HCT116 (cell line): ENCODE data around the gene ZNF236. TPM values are rescaled to one million over a fixed set of nuclear protein-coding genes. Genes with fewer than 3 reads are reported as not detected.

Source experiments
- ATAC-seq: fragments of 200-7000 bp; cut with Tn5 transposase; 2 replicates; pipeline ENCODE4 v1.9.1; 2020; ENCODE audit warnings: mild to moderate bottlenecking, moderate library complexity
- BruUV-seq: library from RNA; stranded (reverse); fragments of 400-500 nt; replicated peaks from 2 replicates; lab custom pipeline; 2021; lab: Mats Ljungman, UMichigan
- CTCF ChIA-PET: fragments of 300-600 bp; sonication (Branson Sonifier 250); formaldehyde crosslinking; loops from one replicate; lab custom pipeline; 2021; ENCODE audit warnings: antibody characterized with exemption; lab: Charles Lee
- POLR2A ChIA-PET: fragments of 300-600, 350-600 bp; sonication (Branson Sonifier 250); formaldehyde crosslinking; loops from one replicate; lab custom pipeline; 2021; ENCODE audit warnings: antibody characterized with exemption; lab: Charles Lee
- RAD21 ChIA-PET, 2 experiments: fragments of 300-600 bp; sonication (Branson Sonifier 250); formaldehyde crosslinking; loops; one replicate each; lab custom pipeline; 2023; ENCODE audit warnings: low total read pairs in 2 of 2; ENCODE audit not compliant: uncharacterized antibody in 2 of 2, unreplicated experiment in 2 of 2, low non-redundant PET in 1 of 2; lab: Charles Lee
- DNase-seq: peaks from one replicate; pipeline ENCODE4 v3.0.0-alpha.2; 2010; ENCODE audit warnings: low read depth, low spot score
- H2AFZ ChIP-seq: fragments of 200-600 bp; shearing (Covaris generic), sonication (generic); 2 replicates; pipeline ENCODE4 v1.6.1; 2017; ENCODE audit warnings: low read depth, mixed run types, mixed read lengths, antibody characterized with exemption, low read length; ENCODE audit not compliant: poor library complexity, severe bottlenecking
- H3K27ac ChIP-seq: 2 replicates; pipeline ENCODE4 v1.5.1; 2012; ENCODE audit warnings: low read depth, low read length
- H3K27me3 ChIP-seq: fragments of 200-600 bp; sonication (generic); 2 replicates; pipeline ENCODE4 v1.6.1; 2016; ENCODE audit warnings: mixed run types, low read length, mixed read lengths; ENCODE audit not compliant: insufficient read depth
- H3K36me3 ChIP-seq, 2 experiments: fragments of 200-500 bp in 1 of 2; fragments of 200-600 bp in 1 of 2; sonication (Bioruptor generic) in 1 of 2; sonication (generic) in 1 of 2; 2 replicates each; pipeline versions ENCODE4 v1.5.1 to v1.6.1; 2014 to 2016; ENCODE audit warnings: low read length in 2 of 2, inconsistent platforms in 1 of 2, mixed read lengths in 1 of 2, mixed run types in 1 of 2; ENCODE audit not compliant: insufficient read depth in 2 of 2, control insufficient read depth in 1 of 2
- H3K4me1 ChIP-seq, 2 experiments: fragments of 200-600 bp in 1 of 2; sonication (generic) in 1 of 2; 2 replicates each; pipeline versions ENCODE4 v1.5.1 to v1.6.1; 2012 to 2017; ENCODE audit warnings: low read length in 2 of 2, inconsistent platforms in 1 of 2, mild to moderate bottlenecking in 1 of 2, mixed read lengths in 1 of 2, mixed run types in 1 of 2, moderate library complexity in 1 of 2; ENCODE audit not compliant: insufficient read depth in 2 of 2, control insufficient read depth in 1 of 2
- H3K4me2 ChIP-seq: fragments of 200-600 bp; sonication (generic); 2 replicates; pipeline ENCODE4 v1.6.1; 2017; ENCODE audit warnings: mixed run types, low read length, mixed read lengths
- H3K4me3 ChIP-seq, 2 experiments: fragments of 200-600 bp in 1 of 2; sonication (generic) in 1 of 2; replicated peaks in 1 of 2; 2 replicates each; pipeline ENCODE4 v1.5.1; 2011 to 2016; ENCODE audit warnings: low read length in 2 of 2, control low read depth in 1 of 2, low read depth in 1 of 2, mild to moderate bottlenecking in 1 of 2, mixed read lengths in 1 of 2, mixed run types in 1 of 2
- H3K79me2 ChIP-seq: fragments of 200-600 bp; sonication (generic); 2 replicates; pipeline ENCODE4 v1.6.1; 2017; ENCODE audit warnings: mild to moderate bottlenecking, mixed run types, low read length, moderate library complexity, mixed read lengths; ENCODE audit not compliant: insufficient read depth
- H3K9ac ChIP-seq: fragments of 200-600 bp; sonication (generic); 2 replicates; pipeline ENCODE4 v1.6.1; 2016; ENCODE audit warnings: low read length, mixed read lengths
- H3K9me2 ChIP-seq: fragments of 200-600 bp; sonication (generic), shearing (Covaris generic); 2 replicates; pipeline ENCODE4 v1.6.1; 2017; ENCODE audit warnings: mixed run types, mild to moderate bottlenecking, moderate library complexity; ENCODE audit not compliant: insufficient read depth
- H3K9me3 ChIP-seq, 2 experiments: fragments of 200-500 bp in 1 of 2; fragments of 200-600 bp in 1 of 2; sonication (Bioruptor generic) in 1 of 2; sonication (generic) in 1 of 2; 2 replicates each; pipeline ENCODE4 v1.6.1; 2014 to 2017; ENCODE audit warnings: low read length in 2 of 2, mixed read lengths in 2 of 2, inconsistent platforms in 1 of 2, low read depth in 1 of 2, mild to moderate bottlenecking in 1 of 2, mixed run types in 1 of 2, moderate library complexity in 1 of 2; ENCODE audit not compliant: control insufficient read depth in 1 of 2, insufficient read depth in 1 of 2
- H4K20me1 ChIP-seq: fragments of 200-600 bp; sonication (generic), shearing (Covaris generic); 2 replicates; pipeline ENCODE4 v1.6.1; 2017; ENCODE audit warnings: mixed run types, mild to moderate bottlenecking, moderate library complexity; ENCODE audit not compliant: insufficient read depth
- EZH2phosphoT487 ChIP-seq: fragments of 200-600 bp; IDR thresholded peaks from 2 replicates; pipeline ENCODE4 v1.6.1; 2018; ENCODE audit warnings: antibody characterized with exemption, borderline replicate concordance
- FOSL1 ChIP-seq: IDR thresholded peaks from 2 replicates; pipeline ENCODE4 v1.6.1; 2012; ENCODE audit warnings: low read depth
- JUND ChIP-seq: IDR thresholded peaks from 2 replicates; pipeline ENCODE4 v1.6.1; 2012
- SIN3A ChIP-seq: IDR thresholded peaks from 2 replicates; pipeline ENCODE4 v1.6.1; 2012; ENCODE audit warnings: low read depth
- SP1 ChIP-seq: IDR thresholded peaks from 2 replicates; pipeline ENCODE4 v1.6.1; 2012; ENCODE audit warnings: low read depth
- SRF ChIP-seq: IDR thresholded peaks from 2 replicates; pipeline ENCODE4 v1.6.1; 2012; ENCODE audit warnings: low read depth
- intact Hi-C: fragments of 100-400 bp; cut with micrococcal nuclease; formaldehyde crosslinking; loops from 2 replicates; pipeline ENCODE4 v1.10.0; 2022
- total RNA-seq: library from RNA; stranded (reverse); gene quantifications from one replicate; pipeline ENCODE4 v1.2.1, GENCODE V29; 2021; ENCODE audit not compliant: unreplicated experiment
- TF ChIP-seq, protein P1 (sequence below): IDR thresholded peaks from 2 replicates; pipeline ENCODE4 v1.6.1; 2012; ENCODE audit warnings: low read depth

Gene ZNF236
- total RNA-seq, 1 experiment from 2014 or later, result 15.0 TPM

- peaks cover 3 to 13% of the 10 kb centered on the region in 2 experiments; a peak in 3 of 4 replicates for H3K36me3 ChIP-seq
- no peak overlapping the region for H3K27ac ChIP-seq
- intact Hi-C loops, result no loop called here
- TF ChIP-seq, protein P1, sequence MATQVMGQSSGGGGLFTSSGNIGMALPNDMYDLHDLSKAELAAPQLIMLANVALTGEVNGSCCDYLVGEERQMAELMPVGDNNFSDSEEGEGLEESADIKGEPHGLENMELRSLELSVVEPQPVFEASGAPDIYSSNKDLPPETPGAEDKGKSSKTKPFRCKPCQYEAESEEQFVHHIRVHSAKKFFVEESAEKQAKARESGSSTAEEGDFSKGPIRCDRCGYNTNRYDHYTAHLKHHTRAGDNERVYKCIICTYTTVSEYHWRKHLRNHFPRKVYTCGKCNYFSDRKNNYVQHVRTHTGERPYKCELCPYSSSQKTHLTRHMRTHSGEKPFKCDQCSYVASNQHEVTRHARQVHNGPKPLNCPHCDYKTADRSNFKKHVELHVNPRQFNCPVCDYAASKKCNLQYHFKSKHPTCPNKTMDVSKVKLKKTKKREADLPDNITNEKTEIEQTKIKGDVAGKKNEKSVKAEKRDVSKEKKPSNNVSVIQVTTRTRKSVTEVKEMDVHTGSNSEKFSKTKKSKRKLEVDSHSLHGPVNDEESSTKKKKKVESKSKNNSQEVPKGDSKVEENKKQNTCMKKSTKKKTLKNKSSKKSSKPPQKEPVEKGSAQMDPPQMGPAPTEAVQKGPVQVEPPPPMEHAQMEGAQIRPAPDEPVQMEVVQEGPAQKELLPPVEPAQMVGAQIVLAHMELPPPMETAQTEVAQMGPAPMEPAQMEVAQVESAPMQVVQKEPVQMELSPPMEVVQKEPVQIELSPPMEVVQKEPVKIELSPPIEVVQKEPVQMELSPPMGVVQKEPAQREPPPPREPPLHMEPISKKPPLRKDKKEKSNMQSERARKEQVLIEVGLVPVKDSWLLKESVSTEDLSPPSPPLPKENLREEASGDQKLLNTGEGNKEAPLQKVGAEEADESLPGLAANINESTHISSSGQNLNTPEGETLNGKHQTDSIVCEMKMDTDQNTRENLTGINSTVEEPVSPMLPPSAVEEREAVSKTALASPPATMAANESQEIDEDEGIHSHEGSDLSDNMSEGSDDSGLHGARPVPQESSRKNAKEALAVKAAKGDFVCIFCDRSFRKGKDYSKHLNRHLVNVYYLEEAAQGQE, result no peak
- TF ChIP-seq JUND (no peak), SP1 (no peak), FOSL1 (no peak), SRF (no peak), EZH2phosphoT487 (no peak), SIN3A (no peak)
- CTCF ChIA-PET, result no interaction called here
- no peaks in the 10 kb centered on the region for H3K79me2 ChIP-seq
- DNase-seq (no peak), ATAC-seq (no peak)
- no peak overlapping the region for H3K4me3 ChIP-seq
- H3K4me1 ChIP-seq, result no peaks in the 10 kb centered on the region
- no peaks in the 10 kb centered on the region for H3K9me3 ChIP-seq
- no TSS peak for BruUV-seq
- POLR2A ChIA-PET, result no interaction called here
- no peaks in the 10 kb centered on the region for H3K27me3 ChIP-seq
- RAD21 ChIA-PET, result no interaction called here
- H3K9ac ChIP-seq, result no peak overlapping the region
- no peaks in the 10 kb centered on the region for H3K9me2 ChIP-seq
- H3K4me2 ChIP-seq, result no peak overlapping the region
- no peak overlapping the region for H2AFZ ChIP-seq
- H4K20me1 ChIP-seq, result no peaks in the 10 kb centered on the region
These were observed 189.8 kb downstream of the ZNF236 start for GRCh38 chr18:77012120-77012519.
